Measurements from ENCODE around the gene PKP4.

PKP4 gene

GRCh38 chr2:158624961-158625360 is 168.2 kb downstream of the PKP4 start:
- no peak for TF ChIP-seq CTCF (IDR thresholded peaks at IDR 0.05; ENCODE audit: insufficient read depth, low read depth, low read length, missing control alignments)
- H3K4me3 ChIP-seq (ENCODE audit: low read length) = no peak overlapping the region
- DNase-seq (ENCODE audit: low read depth) = no peak

GRCh38 chr2:158629116-158629515 is 172.4 kb downstream of the PKP4 start:
- no peak for DNase-seq (ENCODE audit: low read depth)
- TF ChIP-seq CTCF (IDR thresholded peaks at IDR 0.05; ENCODE audit: insufficient read depth, low read depth, low read length, missing control alignments) = no peak
- H3K4me3 ChIP-seq (ENCODE audit: low read length) = no peak overlapping the region

GRCh38 chr2:158633261-158633660 is 176.5 kb downstream of the PKP4 start:
- DNase-seq (ENCODE audit: low read depth) = no peak
- H3K4me3 ChIP-seq (ENCODE audit: low read length) = no peak overlapping the region
- no peak for TF ChIP-seq CTCF (IDR thresholded peaks at IDR 0.05; ENCODE audit: insufficient read depth, low read depth, low read length, missing control alignments)

- DNase-seq (ENCODE audit: low read depth) = no peak
- no peak for TF ChIP-seq CTCF (IDR thresholded peaks at IDR 0.05; ENCODE audit: insufficient read depth, low read depth, low read length, missing control alignments)
- H3K4me3 ChIP-seq (ENCODE audit: low read length) = no peak overlapping the region
Measured at GRCh38 chr2:158634627-158635026, 177.9 kb downstream of the PKP4 start.

GRCh38 chr2:158635961-158636601 is 179.3 kb downstream of the PKP4 start:
- H3K4me3 ChIP-seq (ENCODE audit: low read length) = no peak overlapping the region
- no peak for DNase-seq (ENCODE audit: low read depth)
- TF ChIP-seq CTCF (IDR thresholded peaks at IDR 0.05; ENCODE audit: insufficient read depth, low read depth, low read length, missing control alignments) = no peak

- TF ChIP-seq CTCF (IDR thresholded peaks at IDR 0.05; ENCODE audit: insufficient read depth, low read depth, low read length, missing control alignments) = no peak
- no peak overlapping the region for H3K4me3 ChIP-seq (ENCODE audit: low read length)
- DNase-seq (ENCODE audit: low read depth) = no peak
Measured at GRCh38 chr2:158637357-158637756, 180.6 kb downstream of the PKP4 start.

GRCh38 chr2:158644139-158644538 is 187.4 kb downstream of the PKP4 start:
- no peak overlapping the region for H3K4me3 ChIP-seq (ENCODE audit: low read length)
- TF ChIP-seq CTCF (IDR thresholded peaks at IDR 0.05; ENCODE audit: insufficient read depth, low read depth, low read length, missing control alignments) = no peak
- DNase-seq (ENCODE audit: low read depth) = peak; percentile 13

All from epithelial cell of esophagus (primary cell).